PC-3 (cell line): ENCODE results near the gene TMEM184A.

ENCODE experiments used
- EZH2 ChIP-seq: fragments of 300-600 bp; sonication (generic); IDR thresholded peaks from one replicate; pipeline ENCODE4 v1.6.1; 2017; ENCODE audit warnings: antibody characterized with exemption, mild to moderate bottlenecking, low read length; ENCODE audit not compliant: unreplicated experiment
- EZH2phosphoT487 ChIP-seq: fragments of 300-600 bp; sonication (generic); IDR thresholded peaks from 2 replicates; pipeline ENCODE4 v1.6.1; 2018; ENCODE audit warnings: mild to moderate bottlenecking, antibody characterized with exemption, low read length, borderline replicate concordance
- TF ChIP-seq, protein P1 (sequence below): fragments of 300-600 bp; sonication (generic); conservative IDR thresholded peaks from 2 replicates; pipeline ENCODE4 v1.5.1; 2017; ENCODE audit warnings: antibody characterized with exemption, low read depth, mild to moderate bottlenecking, low read length

DNA sequence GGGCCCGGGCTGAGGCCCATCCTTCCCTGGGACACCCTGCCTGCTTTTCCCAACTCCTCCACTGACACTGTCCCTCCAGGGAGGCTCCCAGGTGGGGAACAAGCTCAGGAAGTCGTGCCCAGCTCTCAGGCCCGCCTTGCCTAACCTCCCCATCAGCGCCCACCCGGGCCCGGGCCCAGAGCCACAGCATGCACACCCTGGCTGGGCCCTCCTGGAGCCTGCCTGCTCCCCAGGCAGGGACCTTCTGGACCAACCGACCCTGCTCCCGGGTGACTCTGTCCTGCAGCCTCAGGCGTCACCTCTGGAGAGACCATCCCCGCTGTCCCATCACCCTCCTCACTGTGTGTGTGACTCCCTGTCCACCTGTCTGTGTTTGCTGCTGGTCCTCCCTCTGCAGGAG, 1.8 kb upstream of the TMEM184A start:
- TF ChIP-seq EZH2 = no peak
- TF ChIP-seq, protein P1, sequence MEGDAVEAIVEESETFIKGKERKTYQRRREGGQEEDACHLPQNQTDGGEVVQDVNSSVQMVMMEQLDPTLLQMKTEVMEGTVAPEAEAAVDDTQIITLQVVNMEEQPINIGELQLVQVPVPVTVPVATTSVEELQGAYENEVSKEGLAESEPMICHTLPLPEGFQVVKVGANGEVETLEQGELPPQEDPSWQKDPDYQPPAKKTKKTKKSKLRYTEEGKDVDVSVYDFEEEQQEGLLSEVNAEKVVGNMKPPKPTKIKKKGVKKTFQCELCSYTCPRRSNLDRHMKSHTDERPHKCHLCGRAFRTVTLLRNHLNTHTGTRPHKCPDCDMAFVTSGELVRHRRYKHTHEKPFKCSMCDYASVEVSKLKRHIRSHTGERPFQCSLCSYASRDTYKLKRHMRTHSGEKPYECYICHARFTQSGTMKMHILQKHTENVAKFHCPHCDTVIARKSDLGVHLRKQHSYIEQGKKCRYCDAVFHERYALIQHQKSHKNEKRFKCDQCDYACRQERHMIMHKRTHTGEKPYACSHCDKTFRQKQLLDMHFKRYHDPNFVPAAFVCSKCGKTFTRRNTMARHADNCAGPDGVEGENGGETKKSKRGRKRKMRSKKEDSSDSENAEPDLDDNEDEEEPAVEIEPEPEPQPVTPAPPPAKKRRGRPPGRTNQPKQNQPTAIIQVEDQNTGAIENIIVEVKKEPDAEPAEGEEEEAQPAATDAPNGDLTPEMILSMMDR = no peak
- TF ChIP-seq EZH2phosphoT487 = no peak
